Immature natural killer cell (primary cell): ENCODE results near the gene GCM1. TPM values are rescaled to one million over a fixed set of nuclear protein-coding genes. Genes with fewer than 3 reads are reported as not detected.

ENCODE experiments used
- DNase-seq, 3 donors: peaks; one replicate each; pipeline ENCODE4 v3.0.0; 2022; ENCODE audit warnings: mixed read lengths in 1 of 3
- H3K27ac Mint-ChIP-seq, 6 donors: one replicate each; pipeline ENCODE4 v1.8.0; 2020; ENCODE audit warnings: mixed read lengths in 6 of 6, mild to moderate bottlenecking in 5 of 6, inconsistent platforms in 4 of 6, moderate library complexity in 3 of 6
- H3K27me3 Mint-ChIP-seq, 3 donors: one replicate each; pipeline ENCODE4 v1.8.0; 2020 to 2021; ENCODE audit warnings: low read depth in 3 of 3, mild to moderate bottlenecking in 3 of 3, mixed read lengths in 3 of 3, moderate library complexity in 3 of 3, inconsistent platforms in 1 of 3
- H3K36me3 Mint-ChIP-seq, 3 donors: one replicate each; pipeline ENCODE4 v1.8.0; 2020; ENCODE audit warnings: mixed read lengths in 3 of 3, inconsistent platforms in 2 of 3, mild to moderate bottlenecking in 2 of 3
- H3K4me1 Mint-ChIP-seq, 2 donors: one replicate each; pipeline ENCODE4 v1.8.0; 2020; ENCODE audit warnings: inconsistent platforms in 2 of 2, mild to moderate bottlenecking in 2 of 2, mixed read lengths in 2 of 2, moderate library complexity in 1 of 2
- H3K4me3 Mint-ChIP-seq, 5 donors: one replicate each; pipeline ENCODE4 v1.8.0; 2020; ENCODE audit warnings: mild to moderate bottlenecking in 5 of 5, mixed read lengths in 5 of 5, inconsistent platforms in 3 of 5, moderate library complexity in 3 of 5
- H3K9me3 Mint-ChIP-seq, 6 donors: one replicate each; pipeline ENCODE4 v1.8.0; 2020; ENCODE audit warnings: mild to moderate bottlenecking in 6 of 6, mixed read lengths in 6 of 6, inconsistent platforms in 4 of 6, moderate library complexity in 3 of 6
- polyA plus RNA-seq, 3 donors: library from polyadenylated mRNA; unstranded; fragments of 300-500 nt; fragmentation: Illumina TruSeq; gene quantifications; one replicate each; pipeline ENCODE4 v1.2.3, GENCODE V29; 2021

Gene GCM1
- polyA plus RNA-seq, 3 donors from 2014 or later: not detected

- DNase-seq: no peak
- H3K36me3 Mint-ChIP-seq: peaks cover 0 to 3% (median 0%) of the 10 kb centered on the region in 3 donors
- H3K4me3 Mint-ChIP-seq: no peak overlapping the region
- H3K4me1 Mint-ChIP-seq: no peaks in the 10 kb centered on the region
- H3K27ac Mint-ChIP-seq: no peak overlapping the region
- H3K9me3 Mint-ChIP-seq: peaks cover 0 to 3% (median 0%) of the 10 kb centered on the region in 6 donors
- H3K27me3 Mint-ChIP-seq: peaks cover 0 to 2% (median 0%) of the 10 kb centered on the region in 3 donors
These were observed 35.8 kb downstream of the GCM1 start for GRCh38 chr6:53112871-53113270.

- DNase-seq: no peak
- peaks cover 0 to 2% (median 0%) of the 10 kb centered on the region in 3 donors for H3K27me3 Mint-ChIP-seq
- H3K27ac Mint-ChIP-seq: no peak overlapping the region
- H3K36me3 Mint-ChIP-seq: peaks cover 0 to 4% (median 0%) of the 10 kb centered on the region in 3 donors
- no peak overlapping the region for H3K4me3 Mint-ChIP-seq
- no peaks in the 10 kb centered on the region for H3K4me1 Mint-ChIP-seq
- peaks cover 0 to 3% (median 0%) of the 10 kb centered on the region in 6 donors for H3K9me3 Mint-ChIP-seq
These were observed 36.2 kb downstream of the GCM1 start for GRCh38 chr6:53112404-53112803.

GRCh38 chr6:53111865-53112264 lies 36.8 kb downstream of the GCM1 start:
- Mint-ChIP-seq H3K4me1 (no peaks in the 10 kb centered on the region), H3K36me3 (peaks cover 0 to 8% (median 0%) of the 10 kb centered on the region in 3 donors), H3K9me3 (peaks cover 0 to 3% (median 0%) of the 10 kb centered on the region in 6 donors), H3K27ac (no peak overlapping the region), H3K4me3 (no peak overlapping the region), H3K27me3 (no peaks in the 10 kb centered on the region)
- no peak for DNase-seq

GRCh38 chr6:53109612-53110011 lies 39.0 kb downstream of the GCM1 start:
- no peak for DNase-seq

GRCh38 chr6:53107091-53107490 lies 41.5 kb downstream of the GCM1 start:
- Mint-ChIP-seq H3K4me1 (no peaks in the 10 kb centered on the region), H3K4me3 (no peak overlapping the region), H3K27ac (no peak overlapping the region), H3K9me3 (no peaks in the 10 kb centered on the region), H3K36me3 (peaks cover 0 to 23% (median 0%) of the 10 kb centered on the region in 3 donors), H3K27me3 (peaks cover 0 to 1% (median 0%) of the 10 kb centered on the region in 3 donors)
- no peak for DNase-seq

More at GRCh38 chr6:53109612-53110011, 39.0 kb downstream of the GCM1 start:
- H3K27ac Mint-ChIP-seq: no peak overlapping the region
- H3K9me3 Mint-ChIP-seq: no peaks in the 10 kb centered on the region
- no peaks in the 10 kb centered on the region for H3K4me1 Mint-ChIP-seq
- H3K4me3 Mint-ChIP-seq: no peak overlapping the region
- peaks cover 0 to 8% (median 0%) of the 10 kb centered on the region in 3 donors for H3K36me3 Mint-ChIP-seq
- peaks cover 0 to 1% (median 0%) of the 10 kb centered on the region in 3 donors for H3K27me3 Mint-ChIP-seq

GRCh38 chr6:53104916-53105315 lies 43.7 kb downstream of the GCM1 start:
- Mint-ChIP-seq H3K27ac (no peak overlapping the region), H3K4me1 (no peaks in the 10 kb centered on the region), H3K36me3 (peaks cover 7 to 36% (median 7%) of the 10 kb centered on the region in 3 donors), H3K9me3 (no peaks in the 10 kb centered on the region), H3K27me3 (peaks cover 0 to 1% (median 0%) of the 10 kb centered on the region in 3 donors), H3K4me3 (no peak overlapping the region)
- DNase-seq: no peak

- no peak overlapping the region for H3K27ac Mint-ChIP-seq
- no peak for DNase-seq
- no peaks in the 10 kb centered on the region for H3K9me3 Mint-ChIP-seq
- peaks cover 0 to 1% (median 0%) of the 10 kb centered on the region in 3 donors for H3K27me3 Mint-ChIP-seq
- H3K4me1 Mint-ChIP-seq: no peaks in the 10 kb centered on the region
- no peak overlapping the region for H3K4me3 Mint-ChIP-seq
- peaks cover 7 to 36% (median 8%) of the 10 kb centered on the region in 3 donors for H3K36me3 Mint-ChIP-seq
These were observed 44.5 kb downstream of the GCM1 start for GRCh38 chr6:53103993-53104675.

GRCh38 chr6:53101006-53101405 lies 47.6 kb downstream of the GCM1 start:
- Mint-ChIP-seq H3K4me3 (no peak overlapping the region), H3K36me3 (peaks cover 15 to 50% (median 26%) of the 10 kb centered on the region in 3 donors), H3K27me3 (peaks cover 0 to 1% (median 0%) of the 10 kb centered on the region in 3 donors), H3K4me1 (no peaks in the 10 kb centered on the region), H3K9me3 (no peaks in the 10 kb centered on the region), H3K27ac (peak overlapping the region in 1 of 6 donors; percentile 51)
- DNase-seq: no peak

- peaks cover 0 to 1% (median 0%) of the 10 kb centered on the region in 3 donors for H3K27me3 Mint-ChIP-seq
- no peak for DNase-seq
- H3K4me1 Mint-ChIP-seq: no peaks in the 10 kb centered on the region
- H3K4me3 Mint-ChIP-seq: no peak overlapping the region
- no peaks in the 10 kb centered on the region for H3K9me3 Mint-ChIP-seq
- no peak overlapping the region for H3K27ac Mint-ChIP-seq
- H3K36me3 Mint-ChIP-seq: peaks cover 15 to 54% (median 30%) of the 10 kb centered on the region in 3 donors
These were observed 48.1 kb downstream of the GCM1 start for GRCh38 chr6:53100561-53100960.

GRCh38 chr6:53095716-53096115 lies 52.9 kb downstream of the GCM1 start:
- no peak overlapping the region for H3K4me3 Mint-ChIP-seq
- H3K4me1 Mint-ChIP-seq: no peaks in the 10 kb centered on the region
- no peaks in the 10 kb centered on the region for H3K9me3 Mint-ChIP-seq
- H3K27me3 Mint-ChIP-seq: no peaks in the 10 kb centered on the region
- no peak for DNase-seq
- no peak overlapping the region for H3K27ac Mint-ChIP-seq
- peaks cover 28 to 53% (median 49%) of the 10 kb centered on the region in 3 donors for H3K36me3 Mint-ChIP-seq

GRCh38 chr6:53095270-53095669 lies 53.4 kb downstream of the GCM1 start:
- H3K9me3 Mint-ChIP-seq: no peaks in the 10 kb centered on the region
- no peak overlapping the region for H3K4me3 Mint-ChIP-seq
- DNase-seq: no peak
- H3K36me3 Mint-ChIP-seq: peaks cover 28 to 54% (median 49%) of the 10 kb centered on the region in 3 donors
- no peaks in the 10 kb centered on the region for H3K27me3 Mint-ChIP-seq
- H3K27ac Mint-ChIP-seq: no peak overlapping the region
- H3K4me1 Mint-ChIP-seq: no peaks in the 10 kb centered on the region

GRCh38 chr6:53090576-53090975 lies 58.1 kb downstream of the GCM1 start:
- no peaks in the 10 kb centered on the region for H3K9me3 Mint-ChIP-seq

GRCh38 chr6:53089948-53090347 lies 58.7 kb downstream of the GCM1 start:
- Mint-ChIP-seq H3K36me3 (peaks cover 27 to 49% (median 31%) of the 10 kb centered on the region in 3 donors), H3K27ac (no peak overlapping the region)

More at GRCh38 chr6:53090576-53090975, 58.1 kb downstream of the GCM1 start:
- Mint-ChIP-seq H3K27me3 (no peaks in the 10 kb centered on the region), H3K36me3 (peaks cover 31 to 55% (median 37%) of the 10 kb centered on the region in 3 donors), H3K27ac (no peak overlapping the region), H3K4me1 (peaks cover 0 to 6% of the 10 kb centered on the region in 2 donors), H3K4me3 (no peak overlapping the region)
- DNase-seq: no peak

GRCh38 chr6:53086302-53086701 lies 62.3 kb downstream of the GCM1 start:
- Mint-ChIP-seq H3K36me3 (peaks cover 15 to 52% (median 26%) of the 10 kb centered on the region in 3 donors), H3K9me3 (no peaks in the 10 kb centered on the region), H3K4me1 (peaks cover 0 to 6% of the 10 kb centered on the region in 2 donors), H3K27ac (no peak overlapping the region), H3K27me3 (no peaks in the 10 kb centered on the region), H3K4me3 (no peak overlapping the region)
- no peak for DNase-seq

More at GRCh38 chr6:53089948-53090347, 58.7 kb downstream of the GCM1 start:
- no peaks in the 10 kb centered on the region for H3K27me3 Mint-ChIP-seq
- H3K4me1 Mint-ChIP-seq: peaks cover 0 to 6% of the 10 kb centered on the region in 2 donors
- H3K9me3 Mint-ChIP-seq: no peaks in the 10 kb centered on the region
- DNase-seq: no peak
- no peak overlapping the region for H3K4me3 Mint-ChIP-seq
